Gastroesophageal sphincter (tissue), 4 donors: ENCODE results near the gene STARD8. TPM values are rescaled to one million over a fixed set of nuclear protein-coding genes. Genes with fewer than 3 reads are reported as not detected.
"Not testable (repeated sequence)": the region's sequence is repeated elsewhere in the genome, so short reads cannot be mapped to it uniquely, and the experiment has no call there.

ENCODE experiments used
- ATAC-seq: fragments of 150-250 bp; one replicate; pipeline ENCODE4 v1.9.1; 2016; ENCODE audit warnings: mild to moderate bottlenecking, moderate library complexity
- H3K27ac ChIP-seq, 4 donors: fragments of 200-600 bp; sonication (generic) in 3 of 4; 1 replicate in 3 of 4; 2 replicates in 1 of 4; pipeline ENCODE4 v1.5.1; 2016 to 2019
- H3K27me3 ChIP-seq: fragments of 200-600 bp; sonication (generic); one replicate; pipeline ENCODE4 v1.5.1; 2019
- H3K36me3 ChIP-seq, 2 donors: fragments of 200-600 bp; sonication (generic); one replicate each; pipeline ENCODE4 v1.5.1; 2019; ENCODE audit warnings: control low read depth in 1 of 2
- H3K4me1 ChIP-seq, 3 donors: fragments of 200-600 bp; sonication (generic); 1 replicate in 2 of 3; 2 replicates in 1 of 3; pipeline ENCODE4 v1.5.1; 2016 to 2019; ENCODE audit warnings: control low read depth in 2 of 3
- H3K4me3 ChIP-seq, 2 donors: fragments of 200-600 bp; sonication (generic); one replicate each; pipeline ENCODE4 v1.5.1; 2019; ENCODE audit warnings: mild to moderate bottlenecking in 1 of 2, moderate library complexity in 1 of 2
- H3K9me3 ChIP-seq, 3 donors: fragments of 200-600 bp; sonication (generic); one replicate each; pipeline ENCODE4 v1.5.1; 2017 to 2019; ENCODE audit warnings: control low read depth in 2 of 3
- CTCF ChIP-seq, 4 experiments: fragments of 200-600 bp in 2 of 4; fragments of 450-650 bp in 2 of 4; sonication (generic) in 1 of 4; IDR thresholded peaks; one replicate each; pipeline ENCODE4 v1.5.1; 2017 to 2019; ENCODE audit warnings: antibody characterized with exemption in 4 of 4, mild to moderate bottlenecking in 2 of 4, moderate library complexity in 2 of 4
- EP300 ChIP-seq: sonication (generic); formaldehyde crosslinking; IDR thresholded peaks from one replicate; pipeline ENCODE4 v1.6.1; 2017; ENCODE audit warnings: antibody characterized with exemption, mild to moderate bottlenecking
- POLR2A ChIP-seq, 2 donors: fragments of 450-650 bp; IDR thresholded peaks; one replicate each; pipeline ENCODE4 v1.6.1; 2017; ENCODE audit warnings: antibody characterized with exemption in 2 of 2, mild to moderate bottlenecking in 2 of 2, moderate library complexity in 1 of 2
- POLR2AphosphoS5 ChIP-seq: sonication (generic); formaldehyde crosslinking; IDR thresholded peaks from one replicate; pipeline ENCODE4 v1.6.1; 2017; ENCODE audit warnings: antibody characterized with exemption
- WGBS, 2 donors: methylation state at CpG; one replicate each; pipeline ENCODE4 v1.1.5; 2018; ENCODE audit warnings: low coverage in 1 of 2; 5-methylcytosine and 5-hydroxymethylcytosine counted together
- total RNA-seq, 4 donors: library from RNA; depleted of rRNA; stranded (reverse); fragments of >200 nt; gene quantifications; one replicate each; pipeline ENCODE4 v1.1.0, GENCODE V29; 2016

The STARD8 gene
- total RNA-seq, 4 donors from 2014 or later: 8.9 to 15.8 (median 10.8) TPM

GRCh38 chrX:68650491-68650890, 3.0 kb downstream of the STARD8 start:
- Histone ChIP-seq H3K4me3 (no peak overlapping the region), H3K27ac (no peak overlapping the region), H3K36me3 (no peaks in the 10 kb centered on the region), H3K9me3 (no peaks in the 10 kb centered on the region), H3K4me1 (peaks cover 0 to 6% (median 0%) of the 10 kb centered on the region in 3 donors), H3K27me3 (no peaks in the 10 kb centered on the region)
- ATAC-seq: no peak
- WGBS, 2 donors: 92 to 94% methylated on average over 2 to 3 of the region's 3 CpGs
- no peak for TF ChIP-seq POLR2A (IDR thresholded peaks at IDR 0.05)
- no peak for TF ChIP-seq EP300
- no peak for TF ChIP-seq POLR2AphosphoS5
- TF ChIP-seq CTCF (IDR thresholded peaks at IDR 0.05): no peak

- no peak overlapping the region for H3K27ac ChIP-seq
- TF ChIP-seq EP300 (no peak), CTCF (IDR thresholded peaks at IDR 0.05) (no peak), POLR2A (IDR thresholded peaks at IDR 0.05) (no peak), POLR2AphosphoS5 (no peak)
- H3K4me1 ChIP-seq: peaks cover 0 to 6% (median 0%) of the 10 kb centered on the region in 3 donors
- no peaks in the 10 kb centered on the region for H3K36me3 ChIP-seq
- no peak for ATAC-seq
- no peak overlapping the region for H3K4me3 ChIP-seq
- no CpG with 5 or more reads among the region's 7 CpGs for WGBS, 2 donors
- H3K9me3 ChIP-seq: no peaks in the 10 kb centered on the region
- H3K27me3 ChIP-seq: no peaks in the 10 kb centered on the region
These were observed 3.6 kb downstream of the STARD8 start for GRCh38 chrX:68651110-68651509.

- WGBS, 2 donors: 53 to 57% methylated on average over 5 of the region's 6 CpGs
- no peak overlapping the region for H3K27ac ChIP-seq
- H3K9me3 ChIP-seq: no peaks in the 10 kb centered on the region
- H3K4me1 ChIP-seq: no peaks in the 10 kb centered on the region
- H3K36me3 ChIP-seq: no peaks in the 10 kb centered on the region
- no peak for ATAC-seq
- no peak overlapping the region for H3K4me3 ChIP-seq
- H3K27me3 ChIP-seq: no peaks in the 10 kb centered on the region
- TF ChIP-seq POLR2A (IDR thresholded peaks at IDR 0.05) (no peak), CTCF (IDR thresholded peaks at IDR 0.05) (no peak), POLR2AphosphoS5 (no peak), EP300 (no peak)
These were observed 5.1 kb downstream of the STARD8 start for GRCh38 chrX:68652326-68653170.

DNA sequence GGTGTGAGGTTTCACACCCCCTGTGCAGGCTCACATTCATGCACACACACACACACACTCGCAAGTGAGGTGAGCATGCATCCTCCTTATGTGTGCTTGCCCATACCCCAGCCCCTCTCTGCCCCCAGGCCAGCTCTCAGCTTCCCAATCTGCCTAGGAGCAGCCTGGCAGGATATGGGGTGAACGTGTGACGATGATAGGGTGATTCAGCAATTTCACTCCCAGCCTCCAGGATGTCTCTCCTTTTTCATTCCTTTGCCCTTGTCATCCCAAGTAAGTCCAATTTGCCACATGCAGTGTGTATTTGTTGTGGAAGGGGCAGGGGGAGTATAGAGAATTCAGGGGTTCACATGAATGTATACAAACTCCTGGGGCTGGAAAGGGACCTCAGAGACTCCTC, 7.2 kb downstream of the STARD8 start:
- Histone ChIP-seq H3K4me1 (no peaks in the 10 kb centered on the region), H3K27ac (no peak overlapping the region), H3K27me3 (no peaks in the 10 kb centered on the region), H3K36me3 (no peaks in the 10 kb centered on the region), H3K9me3 (no peaks in the 10 kb centered on the region), H3K4me3 (no peak overlapping the region)
- 100% methylated on average over 1 of the region's 3 CpGs; no CpG with 5 or more reads in 1 of the 2 donors for WGBS, 2 donors
- TF ChIP-seq POLR2A (IDR thresholded peaks at IDR 0.05): no peak
- TF ChIP-seq EP300: no peak
- no peak for TF ChIP-seq CTCF (IDR thresholded peaks at IDR 0.05)
- no peak for TF ChIP-seq POLR2AphosphoS5
- ATAC-seq: no peak

GRCh38 chrX:68656473-68656872, 9.0 kb downstream of the STARD8 start:
- H3K27me3 ChIP-seq, ATAC-seq, H3K27ac ChIP-seq, H3K36me3 ChIP-seq, H3K4me3 ChIP-seq, H3K9me3 ChIP-seq, H3K4me1 ChIP-seq: not testable (repeated sequence)
- 89 to 100% methylated on average over 2 to 3 of the region's 4 CpGs for WGBS, 2 donors
